SK-N-DZ (cell line): ENCODE measurements around the gene TAPBP.
"Not testable (repeated sequence)": the region's sequence is repeated elsewhere in the genome, so short reads cannot be mapped to it uniquely, and the experiment has no call there.

ENCODE experiments used
- DNase-seq: peaks from one replicate; pipeline ENCODE4 v3.0.0-alpha.2; 2015; ENCODE audit warnings: low spot score

Gene TAPBP

GRCh38 chr6:33297956-33298772 is 15.7 kb downstream of the TAPBP start:
- DNase-seq, result peak; percentile 54

DNA sequence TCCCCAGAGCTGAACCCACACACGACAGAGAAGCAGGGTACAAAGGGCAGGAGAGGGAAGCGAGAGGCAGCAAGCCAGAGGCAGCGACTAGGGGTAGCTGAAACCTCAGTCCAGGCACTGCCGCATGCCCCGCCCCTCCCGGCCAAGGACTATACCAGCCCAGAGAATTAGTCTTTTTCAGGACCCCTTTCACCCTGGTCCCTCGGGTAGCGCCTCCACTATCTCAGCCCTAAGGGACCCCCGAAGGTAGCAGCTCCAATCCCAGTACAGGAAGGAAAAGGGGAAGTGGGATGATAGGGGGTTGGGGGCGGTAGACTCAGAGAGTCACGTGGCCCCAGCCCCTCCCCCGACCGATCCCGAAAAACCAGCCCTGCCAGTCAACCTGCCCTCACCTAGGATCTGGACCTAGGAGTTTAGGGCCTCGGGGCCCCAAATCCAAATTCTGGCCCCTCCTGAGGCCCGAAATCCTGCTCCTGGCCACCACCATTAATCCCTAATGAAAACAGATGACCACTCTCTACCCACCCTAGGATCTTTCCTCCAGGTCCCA is 16.4 kb downstream of the TAPBP start:
- DNase-seq, result no peak

DNA sequence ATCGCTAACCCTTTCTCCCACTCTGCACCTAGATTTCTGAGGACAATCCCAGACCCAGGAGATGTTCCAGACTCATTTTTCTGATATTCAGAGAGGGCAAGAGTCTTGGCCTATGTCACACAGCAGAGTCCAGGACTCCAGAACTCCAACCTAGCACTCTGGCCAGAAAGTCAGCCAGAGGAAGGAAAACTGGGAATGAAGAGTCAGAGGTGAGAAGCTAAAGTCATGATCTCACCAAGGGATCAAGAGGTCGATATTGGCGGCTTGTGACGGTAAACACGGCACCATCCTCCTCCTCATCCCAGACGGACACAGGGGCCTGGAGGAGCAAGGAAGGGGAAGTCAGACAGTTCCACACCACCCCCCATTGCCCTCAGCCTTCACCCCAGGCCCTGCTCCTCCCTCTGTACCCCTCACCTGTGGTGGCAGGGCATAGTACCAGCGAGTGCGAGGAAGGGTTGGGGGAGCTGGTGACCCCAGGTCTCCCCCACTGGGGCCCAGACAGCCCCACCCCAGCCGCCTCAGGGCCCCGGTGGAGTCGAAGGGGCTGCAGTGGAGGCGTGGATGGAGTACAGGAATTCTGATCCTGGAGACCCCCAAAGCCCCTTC is 17.0 kb downstream of the TAPBP start:
- DNase-seq, result no peak

- DNase-seq, result no peak
Observed at GRCh38 chr6:33295621-33296369, 18.1 kb downstream of the TAPBP start.

DNA sequence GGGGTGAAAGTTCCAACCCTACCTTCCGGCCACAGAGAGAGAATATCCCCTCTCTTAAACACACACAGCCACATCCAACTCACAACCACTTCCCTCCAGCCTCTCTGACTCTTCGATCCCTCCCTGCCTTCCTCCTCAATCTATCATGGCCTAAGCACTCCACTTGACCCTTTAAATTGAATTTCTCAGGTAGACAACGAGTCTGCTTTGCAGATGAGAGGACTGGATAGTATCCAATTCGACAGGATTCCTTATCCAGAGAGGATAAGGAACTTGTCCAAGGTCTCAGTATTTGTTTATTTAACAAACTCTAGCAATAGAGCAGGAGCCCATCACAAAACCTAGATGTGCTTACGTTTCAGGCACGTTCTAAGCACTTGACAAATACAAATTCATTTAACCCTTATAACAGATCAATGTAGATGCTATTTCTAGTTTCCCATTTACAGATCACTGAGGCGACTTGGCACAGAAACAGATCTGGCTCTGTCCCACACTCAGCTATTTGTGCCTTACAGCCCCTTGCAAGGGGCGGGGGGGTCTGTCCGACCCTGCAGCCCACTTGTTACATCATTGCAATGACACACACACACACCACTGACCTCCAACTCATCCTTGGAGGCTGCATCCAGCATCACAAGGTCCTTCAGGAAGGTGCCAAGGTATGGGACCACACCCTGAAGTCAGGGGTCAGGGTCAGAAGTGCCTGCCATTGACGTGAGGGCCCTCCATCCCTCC is 19.6 kb downstream of the TAPBP start:
- DNase-seq, result peak; percentile 78

DNA sequence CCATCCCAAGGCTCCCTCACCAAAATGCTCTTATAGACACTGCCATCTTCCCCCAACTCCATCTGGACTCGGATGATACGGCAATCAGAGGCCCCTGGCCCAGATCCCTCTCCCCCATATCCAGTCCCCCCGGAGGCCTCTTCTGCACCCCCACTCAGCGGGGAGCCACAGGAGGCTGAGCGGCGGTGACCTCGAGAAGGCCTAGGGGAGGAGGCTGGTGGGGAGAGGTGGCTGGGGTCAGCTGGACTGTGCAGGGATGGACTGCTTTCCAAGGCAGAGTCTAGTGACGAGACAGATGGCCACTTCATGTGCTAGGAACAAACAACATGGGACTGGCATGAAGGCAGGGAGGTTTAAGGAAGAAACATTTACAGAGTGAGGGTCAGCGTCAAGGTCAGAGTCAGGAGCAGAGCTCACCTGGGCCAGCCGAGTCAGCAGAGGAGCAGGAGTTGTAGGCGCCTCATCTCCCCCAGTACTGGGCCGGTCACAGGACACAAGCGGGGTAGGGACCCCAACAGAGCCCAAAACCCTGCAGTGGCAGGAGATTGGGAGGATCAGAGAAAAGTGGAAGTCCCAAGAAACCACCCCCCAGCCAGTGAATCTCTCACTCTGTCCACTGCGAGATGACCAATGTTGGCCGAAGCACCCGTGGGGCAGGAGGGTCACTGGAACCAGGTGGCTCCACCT is 20.7 kb downstream of the TAPBP start:
- DNase-seq, result no peak

GRCh38 chr6:33290459-33290858 is 23.4 kb downstream of the TAPBP start:
- no peak for DNase-seq

GRCh38 chr6:33289784-33290315 is 24.0 kb downstream of the TAPBP start:
- no peak for DNase-seq

GRCh38 chr6:33288921-33289783 is 24.7 kb downstream of the TAPBP start, which contains the start of the genes PFDN6 and WDR46:
Gene PFDN6 (plus strand): TSS chr6:33289601. CDS start chr6:33289857, 256 bp downstream.
Gene WDR46 (minus strand): TSS chr6:33289239. CDS start chr6:33289170, 69 bp downstream.
- peak; percentile 93 for DNase-seq

- no peak for DNase-seq
Observed at GRCh38 chr6:33288141-33288920, 25.5 kb downstream of the TAPBP start.

- no peak for DNase-seq
Observed at GRCh38 chr6:33286946-33287914, 26.6 kb downstream of the TAPBP start.

DNA sequence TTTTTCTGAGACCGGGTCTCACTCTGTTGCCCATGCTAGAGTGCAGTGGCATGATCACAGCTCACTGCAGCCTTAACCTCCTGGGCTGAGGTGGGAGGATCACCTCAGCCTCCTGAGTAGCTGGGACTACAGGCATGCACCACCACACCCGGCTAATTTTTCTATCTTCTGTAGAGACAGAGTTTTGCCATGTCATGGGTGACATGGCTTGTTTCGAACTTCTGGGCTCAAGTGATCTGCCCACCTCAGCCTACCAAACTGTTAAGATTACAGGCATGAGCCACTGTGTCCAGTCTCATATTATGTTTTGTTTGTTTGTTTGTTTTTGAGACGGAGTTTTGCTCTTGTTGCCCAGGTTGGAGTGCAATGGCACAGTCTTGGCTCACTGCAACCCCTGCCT is 28.7 kb downstream of the TAPBP start:
- not testable (repeated sequence) for DNase-seq

DNA sequence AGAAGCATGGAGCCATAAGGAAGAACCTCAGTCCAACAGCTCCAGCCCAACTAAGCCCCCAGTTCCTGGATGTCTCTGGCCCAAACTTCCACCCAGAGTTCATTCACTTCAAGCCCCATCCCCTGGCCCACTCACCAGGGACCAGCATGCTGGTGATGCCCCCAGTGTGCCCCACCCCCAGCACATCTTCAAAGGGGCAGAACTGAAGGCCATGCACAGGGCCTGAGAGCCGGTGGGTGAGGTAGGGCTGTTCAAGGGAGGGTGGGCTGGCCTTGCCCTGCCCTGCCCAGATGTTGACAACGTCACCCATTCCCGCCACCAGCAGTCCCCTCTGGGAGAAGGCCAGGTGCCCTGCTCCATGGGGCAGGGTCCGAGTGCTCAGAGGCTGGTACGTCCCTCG is 33.3 kb downstream of the TAPBP start:
- DNase-seq, result no peak

- DNase-seq, result peak; percentile 82
Observed at GRCh38 chr6:33279971-33280511, 33.8 kb downstream of the TAPBP start.

DNA sequence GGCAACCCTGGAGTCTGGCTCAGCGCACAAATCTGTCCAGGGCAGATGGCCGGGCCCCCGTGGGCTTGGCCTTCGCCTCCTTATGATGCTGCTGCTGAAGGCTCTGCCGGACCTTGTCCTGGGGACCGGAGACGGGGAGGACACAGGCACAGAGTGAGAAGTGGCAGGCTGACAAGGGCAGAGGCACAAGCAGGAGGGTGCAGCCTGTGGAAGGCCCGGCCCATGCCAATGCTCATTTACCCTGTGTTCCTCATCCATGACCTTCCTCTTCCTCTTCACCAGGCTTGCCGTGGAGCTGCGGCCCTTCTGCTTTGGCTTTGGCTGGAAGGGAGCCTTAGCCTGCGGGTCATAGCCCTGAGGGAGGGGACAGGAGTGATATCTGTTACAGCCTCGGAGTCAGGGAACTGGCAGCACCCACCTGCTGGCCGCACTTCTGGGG is 34.6 kb downstream of the TAPBP start:
- no peak for DNase-seq

DNA sequence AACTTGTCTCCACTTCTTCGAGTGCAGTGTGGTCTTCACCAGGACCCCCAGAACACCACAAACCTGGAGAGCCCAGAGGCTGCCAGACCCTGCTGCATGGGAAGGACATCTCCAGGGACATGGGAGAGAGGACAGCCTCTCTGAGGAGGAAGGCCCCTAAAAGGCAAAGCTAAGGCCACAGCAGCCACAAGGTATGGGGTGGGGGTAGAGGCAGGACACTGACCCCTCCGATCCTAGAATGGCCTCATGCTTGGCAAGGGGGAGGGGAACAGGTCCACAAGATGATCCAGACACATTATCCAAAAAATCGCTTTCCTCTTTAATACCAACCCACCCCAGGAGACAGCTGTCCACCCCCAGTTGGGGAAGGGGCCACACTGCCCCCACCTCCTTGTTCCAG is 35.1 kb downstream of the TAPBP start:
- DNase-seq, result no peak

DNA sequence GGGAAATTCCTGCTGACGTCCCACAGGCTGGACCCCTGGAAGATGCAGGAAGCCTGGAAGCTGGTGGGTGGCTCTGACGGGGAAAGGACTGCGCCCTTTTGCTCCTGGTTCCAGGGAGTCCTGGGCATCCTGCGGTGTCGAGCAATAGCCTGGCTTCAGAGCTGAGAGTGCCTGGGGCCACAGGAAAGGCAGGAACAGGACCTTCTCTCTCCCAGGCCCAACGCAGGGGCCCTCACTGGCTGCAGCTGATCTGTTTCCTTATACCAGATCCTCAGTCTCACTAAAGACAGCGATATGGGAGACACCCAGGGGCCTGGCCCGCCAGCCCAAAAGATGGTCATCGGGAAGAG is 35.5 kb downstream of the TAPBP start:
- no peak for DNase-seq
